ENCODE data around the gene PRDM15.

PRDM15 gene

GRCh38 chr21:41810597-41810932 lies 68.6 kb downstream of the PRDM15 start:
- in situ Hi-C loops (cut with MboI; ENCODE audit: low sequenced_read_pairs) = no loop called here

GRCh38 chr21:41809891-41810596 lies 69.1 kb downstream of the PRDM15 start:
- in situ Hi-C loops (cut with MboI; ENCODE audit: low sequenced_read_pairs) = no loop called here

- in situ Hi-C loops (cut with MboI; ENCODE audit: low sequenced_read_pairs) = no loop called here
Measured at GRCh38 chr21:41808846-41809245, 70.3 kb downstream of the PRDM15 start.

GRCh38 chr21:41808094-41808493 lies 71.0 kb downstream of the PRDM15 start:
- in situ Hi-C loops (cut with MboI; ENCODE audit: low sequenced_read_pairs) = no loop called here

DNA sequence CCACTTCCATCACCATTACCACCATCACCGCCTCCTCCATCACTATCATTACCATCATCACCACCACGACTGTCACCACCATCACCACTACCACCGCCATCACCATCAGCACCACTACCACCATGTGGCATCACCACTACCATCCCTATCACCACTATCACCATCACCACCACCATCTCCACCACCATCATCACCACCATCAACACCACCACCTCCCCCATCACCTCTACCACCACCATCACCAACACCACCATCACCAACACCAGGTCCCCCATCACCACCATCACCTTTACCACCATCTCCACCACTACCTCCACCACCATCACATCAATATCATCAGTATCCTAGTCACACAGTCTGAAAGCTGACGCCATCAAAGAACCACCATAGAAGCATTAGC lies 72.4 kb downstream of the PRDM15 start:
- in situ Hi-C loops (cut with MboI; ENCODE audit: low sequenced_read_pairs) = no loop called here

DNA sequence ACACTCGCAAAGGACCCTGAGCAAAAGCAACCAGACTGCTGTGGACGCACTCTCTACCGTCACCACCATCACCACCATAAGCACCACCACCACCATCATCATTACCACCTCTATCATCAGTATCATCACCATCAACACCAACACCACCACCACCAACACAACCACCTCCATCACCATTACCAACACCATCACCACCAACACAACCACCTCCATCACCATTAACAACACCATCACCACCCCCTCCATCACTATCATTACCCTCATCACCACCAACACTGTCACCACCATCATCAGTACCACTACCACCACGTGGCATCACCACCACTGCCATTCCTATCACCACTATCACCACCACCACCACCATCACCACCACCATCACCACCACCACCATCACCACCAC lies 73.5 kb downstream of the PRDM15 start:
- in situ Hi-C loops (cut with MboI; ENCODE audit: low sequenced_read_pairs) = no loop called here

DNA sequence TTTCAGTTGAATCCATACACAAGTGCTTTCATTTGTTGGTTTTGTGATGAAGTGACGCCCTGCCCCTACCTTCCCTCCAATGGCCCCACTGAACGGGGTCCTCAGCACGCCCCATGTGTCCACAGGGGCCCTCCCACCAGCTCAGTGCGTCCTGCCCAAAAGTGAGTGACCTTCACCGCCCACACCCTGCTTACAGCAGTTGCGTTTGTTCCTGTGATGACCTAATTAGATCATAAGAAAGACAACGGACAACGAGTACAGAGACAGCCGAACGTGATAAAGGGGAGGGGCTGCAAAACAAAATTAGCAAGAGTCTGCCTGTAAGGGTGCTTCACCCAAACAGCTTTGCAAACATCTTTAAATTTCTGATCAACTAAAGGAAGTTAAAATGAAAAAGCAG lies 74.1 kb downstream of the PRDM15 start:
- in situ Hi-C loops (cut with MboI; ENCODE audit: low sequenced_read_pairs) = no loop called here

DNA sequence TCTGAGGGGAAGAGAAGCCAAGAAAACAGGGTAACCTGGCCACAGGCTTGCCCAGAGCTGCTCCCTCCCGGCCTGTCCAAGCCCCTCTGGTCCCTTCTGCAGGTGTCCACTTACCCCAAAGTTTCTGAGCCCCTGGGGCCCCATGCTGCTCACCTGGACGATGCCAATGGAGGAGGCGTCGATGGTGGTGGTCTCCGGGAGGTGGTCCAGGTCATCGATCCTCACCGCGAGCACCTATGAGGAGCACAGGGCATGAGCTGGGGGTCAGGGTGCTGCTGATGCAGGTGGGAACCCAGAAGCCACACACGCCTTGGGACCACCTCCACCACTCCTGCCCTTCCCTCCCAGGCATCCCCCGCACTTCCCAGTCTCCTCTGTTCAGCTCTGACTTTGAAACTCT lies 74.8 kb downstream of the PRDM15 start:
- in situ Hi-C loops (cut with MboI; ENCODE audit: low sequenced_read_pairs) = no loop called here

DNA sequence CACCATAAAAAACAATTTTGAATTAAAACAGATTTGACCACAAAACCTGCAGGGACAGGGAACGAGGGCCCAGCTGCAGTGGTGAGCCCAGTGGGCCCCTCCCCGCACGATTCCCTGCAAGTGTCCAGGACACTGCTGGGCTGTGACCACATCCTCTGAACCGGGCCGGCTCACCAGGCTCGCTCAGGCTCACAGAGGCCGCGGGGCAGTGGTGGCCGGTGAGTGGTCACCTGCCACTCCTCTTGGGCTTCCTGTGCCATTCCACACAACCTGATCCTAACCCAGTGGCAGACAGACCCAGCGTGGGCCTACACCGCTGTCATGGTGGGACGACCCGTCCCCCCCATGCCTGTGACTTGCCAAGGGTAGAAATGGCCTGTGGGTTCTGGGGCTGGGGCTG lies 75.8 kb downstream of the PRDM15 start:
- in situ Hi-C loops (cut with MboI; ENCODE audit: low sequenced_read_pairs) = no loop called here

- in situ Hi-C loops (cut with MboI; ENCODE audit: low sequenced_read_pairs) = no loop called here
Measured at GRCh38 chr21:41802684-41803083, 76.5 kb downstream of the PRDM15 start.

GRCh38 chr21:41802198-41802584 lies 77.0 kb downstream of the PRDM15 start:
- in situ Hi-C loops (cut with MboI; ENCODE audit: low sequenced_read_pairs) = no loop called here

DNA sequence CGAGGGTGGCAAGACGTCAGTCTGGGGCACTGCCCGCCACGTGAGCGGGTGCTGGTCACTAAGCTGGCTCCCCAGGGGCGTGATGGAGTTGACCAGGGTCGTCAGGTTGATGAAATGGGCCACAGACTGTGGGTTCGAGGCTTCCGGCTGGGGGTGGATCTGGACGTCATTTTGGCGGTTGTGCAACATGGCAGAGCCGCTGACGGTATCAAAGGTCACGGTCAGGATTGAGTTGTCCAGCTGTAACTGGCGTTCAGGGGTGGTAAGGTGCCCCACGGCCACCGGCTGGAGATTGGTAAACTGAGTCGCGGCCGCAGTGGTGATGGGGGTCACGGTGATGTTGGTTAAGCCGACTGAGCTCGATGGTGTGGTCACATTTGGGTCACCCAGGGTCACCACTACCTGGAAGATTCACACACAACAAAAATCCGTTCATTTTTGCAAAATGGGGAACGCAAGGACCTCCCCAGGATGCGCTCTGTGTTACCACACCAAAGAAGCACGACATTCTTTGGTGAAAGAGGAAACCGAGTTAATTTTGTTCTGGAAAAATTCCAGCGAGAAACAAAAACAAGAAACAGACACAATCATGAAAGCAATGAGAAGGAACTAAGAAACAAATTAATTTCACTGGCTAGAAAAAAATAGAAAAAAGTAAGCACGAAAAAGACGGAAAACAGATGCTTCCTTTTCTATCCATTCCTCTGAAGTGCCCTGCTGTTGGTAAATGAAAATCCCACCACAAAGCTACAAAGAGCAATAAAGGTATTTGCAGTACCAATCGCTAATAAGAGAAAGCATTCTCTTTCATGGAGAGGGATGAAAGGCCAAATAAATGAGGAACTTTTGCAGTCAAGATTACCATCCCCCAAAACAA lies 77.6 kb downstream of the PRDM15 start:
- in situ Hi-C loops (cut with MboI; ENCODE audit: low sequenced_read_pairs) = no loop called here

GRCh38 chr21:41800425-41801320 lies 78.5 kb downstream of the PRDM15 start:
- in situ Hi-C loops (cut with MboI; ENCODE audit: low sequenced_read_pairs) = no loop called here

DNA sequence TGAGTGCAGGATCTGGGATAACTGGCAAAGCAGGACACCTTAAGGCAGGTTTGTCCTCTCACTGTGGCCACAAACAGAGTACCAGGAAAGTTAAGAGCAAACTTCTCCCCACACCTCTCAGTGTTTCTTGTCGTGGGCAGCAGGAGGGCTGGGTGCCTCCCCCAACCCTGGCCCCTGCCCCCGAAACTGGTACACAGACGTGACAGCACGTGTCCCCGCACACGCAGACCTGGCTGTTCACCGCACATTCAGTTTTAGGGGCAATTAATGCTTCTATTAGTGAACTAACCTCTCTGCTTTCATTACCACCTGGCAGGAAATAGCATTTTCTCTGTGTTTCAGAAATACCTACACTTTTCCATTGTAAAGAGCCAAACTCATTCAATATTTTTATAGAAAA lies 79.4 kb downstream of the PRDM15 start:
- in situ Hi-C loops (cut with MboI; ENCODE audit: low sequenced_read_pairs) = loop anchor here (25.0 kb wide), 1 partner anchor 187 kb away; no protein-coding TSS in a partner anchor

DNA sequence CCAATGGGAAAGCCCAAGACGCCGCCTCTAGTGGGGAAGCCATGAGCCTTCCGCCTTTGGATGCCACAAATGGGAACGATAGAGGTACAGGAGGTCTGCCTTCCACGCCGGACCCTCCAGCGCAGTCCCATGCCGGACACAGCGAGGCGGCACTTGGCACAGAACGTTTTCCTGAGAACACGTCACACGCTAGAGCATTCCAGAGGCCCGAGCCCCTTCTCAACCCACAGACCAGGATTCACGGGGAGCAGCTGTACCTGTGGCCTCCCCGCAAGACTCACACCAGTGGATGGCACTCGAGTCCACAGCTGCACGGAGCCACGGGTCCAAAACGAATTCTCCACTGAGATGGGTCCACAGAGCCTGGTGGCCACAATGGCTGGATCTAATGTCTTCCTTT lies 80.8 kb downstream of the PRDM15 start:
- in situ Hi-C loops (cut with MboI; ENCODE audit: low sequenced_read_pairs) = loop anchor here (25.0 kb wide), 1 partner anchor 186 kb away; no protein-coding TSS in a partner anchor

DNA sequence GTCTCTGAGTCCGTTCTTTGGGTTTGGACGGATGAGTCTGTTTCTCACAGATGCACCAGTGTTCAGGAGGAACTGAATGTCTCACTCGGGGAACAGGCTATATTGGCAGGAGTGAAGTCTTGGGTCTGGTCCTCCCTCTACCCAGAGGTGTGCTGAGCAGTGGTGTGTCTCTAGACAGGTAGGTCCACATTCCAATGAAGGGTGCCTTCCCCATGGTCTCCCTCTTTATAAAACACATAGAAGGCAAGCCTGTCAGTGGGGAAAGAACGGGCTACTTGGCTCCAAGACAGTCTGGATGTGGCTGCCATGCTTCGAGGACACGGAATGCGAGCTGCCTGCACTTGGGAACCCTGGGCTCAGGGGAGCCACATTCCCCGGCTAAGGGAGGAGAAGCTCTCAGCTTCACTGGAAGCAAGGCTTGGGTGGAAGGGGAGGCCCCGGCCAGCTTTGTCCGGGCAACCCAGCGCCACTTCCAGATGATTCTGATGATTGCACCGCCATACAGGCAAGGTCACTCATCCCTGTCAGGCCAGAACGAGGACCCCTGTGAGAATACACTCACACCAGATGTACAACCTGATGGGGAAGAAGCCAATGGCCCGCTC lies 82.6 kb downstream of the PRDM15 start:
- in situ Hi-C loops (cut with MboI; ENCODE audit: low sequenced_read_pairs) = loop anchor here (25.0 kb wide), 1 partner anchor 184 kb away; no protein-coding TSS in a partner anchor

DNA sequence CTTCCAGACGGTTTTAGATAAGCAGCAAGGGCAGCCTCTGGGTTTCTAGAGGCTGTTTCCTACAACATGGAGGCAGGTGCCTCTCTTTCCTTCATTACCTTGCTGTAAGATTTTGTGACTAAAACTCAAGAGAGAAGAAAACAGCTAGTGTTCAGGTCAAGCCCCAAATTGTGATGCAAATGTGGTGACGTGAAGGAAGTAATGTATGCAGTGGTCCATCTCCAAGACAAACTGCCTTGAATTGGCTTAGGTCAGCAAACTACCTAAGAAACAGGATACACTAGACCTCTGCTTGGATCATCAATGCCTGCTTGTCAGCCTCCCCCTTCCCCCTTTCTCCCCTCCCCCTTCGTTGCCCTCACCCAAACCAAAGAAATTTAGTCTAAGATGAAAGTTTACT lies 83.4 kb downstream of the PRDM15 start:
- in situ Hi-C loops (cut with MboI; ENCODE audit: low sequenced_read_pairs) = loop anchor here (25.0 kb wide), 1 partner anchor 183 kb away; no protein-coding TSS in a partner anchor

DNA sequence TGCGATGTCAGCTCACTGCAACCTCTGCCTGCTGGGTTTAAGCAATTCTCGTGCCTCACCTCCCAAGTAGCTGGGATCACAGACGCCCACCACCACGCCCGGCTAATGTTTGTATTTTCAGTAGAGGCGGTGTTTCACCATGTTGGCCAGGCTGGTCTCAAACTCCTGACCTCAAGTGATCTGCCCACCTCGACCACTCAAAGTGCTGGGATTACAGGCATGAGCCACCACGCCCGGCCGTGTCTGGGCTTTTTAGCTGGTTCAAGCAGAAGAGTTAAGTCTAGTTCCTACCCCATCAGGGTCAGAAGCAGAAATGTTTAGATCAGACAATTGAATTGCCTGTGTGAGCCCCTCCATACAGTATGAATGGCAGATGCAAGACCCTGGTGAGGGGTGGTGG lies 84.5 kb downstream of the PRDM15 start:
- in situ Hi-C loops (cut with MboI; ENCODE audit: low sequenced_read_pairs) = loop anchor here (25.0 kb wide), 1 partner anchor 182 kb away; no protein-coding TSS in a partner anchor

- in situ Hi-C loops (cut with MboI; ENCODE audit: low sequenced_read_pairs) = loop anchor here (25.0 kb wide), 1 partner anchor 180 kb away; no protein-coding TSS in a partner anchor
Measured at GRCh38 chr21:41792711-41793110, 86.4 kb downstream of the PRDM15 start.

DNA sequence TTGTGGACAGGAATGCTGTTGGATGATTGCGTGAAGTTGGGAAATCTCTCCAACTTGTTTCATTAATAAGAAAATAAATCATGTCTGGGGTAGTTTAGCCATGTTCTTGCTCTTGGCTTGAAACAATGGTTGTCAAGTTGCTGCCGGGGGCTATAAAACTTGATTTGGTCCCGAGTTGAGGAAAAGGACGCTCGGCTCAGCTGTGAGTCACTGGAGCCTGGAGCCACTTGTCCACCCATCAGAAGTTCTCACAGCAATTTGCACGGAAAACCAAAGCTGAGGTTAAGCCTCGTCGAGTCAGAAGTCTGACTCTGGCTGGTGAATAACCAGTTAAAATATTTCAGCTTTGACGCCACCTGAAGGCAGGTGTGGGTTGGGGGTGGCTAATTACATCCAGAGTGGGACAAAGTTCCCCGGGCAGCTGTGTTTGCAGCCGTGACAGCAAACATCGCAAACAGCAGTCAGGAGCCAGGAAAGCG lies 92.6 kb downstream of the PRDM15 start:
- in situ Hi-C loops (cut with MboI; ENCODE audit: low sequenced_read_pairs) = loop anchor here (25.0 kb wide), 1 partner anchor 174 kb away; no protein-coding TSS in a partner anchor

Measured in HL-60/S4 treated with retinoic acid at 250 ng/mL for 4 days and 3 days (cell line).